MM.1S (cell line): ENCODE data around the gene ASB10.
A peak's percentile ranks its signal among the peaks of the same experiment; 100 is the strongest.

ENCODE experiments used
- DNase-seq: peaks from one replicate; pipeline ENCODE4 v3.0.0-alpha.2; 2015
- H2AFZ ChIP-seq: fragments of 300-600 bp; sonication (generic); 2 replicates; pipeline ENCODE4 v1.6.0; 2016; ENCODE audit warnings: antibody characterized with exemption, low read length
- H3F3A ChIP-seq: fragments of 300-600 bp; sonication (generic); 2 replicates; pipeline ENCODE4 v1.6.1; 2016; ENCODE audit warnings: mild to moderate bottlenecking, antibody characterized with exemption, low read length, moderate library complexity, mixed read lengths; ENCODE audit not compliant: insufficient read depth
- H3K27ac ChIP-seq: fragments of 300-600 bp; sonication (generic); 2 replicates; pipeline ENCODE4 v1.5.1; 2016; ENCODE audit warnings: mild to moderate bottlenecking, low read length
- H3K27me3 ChIP-seq: fragments of 300-600 bp; sonication (generic); replicated peaks from 2 replicates; pipeline ENCODE4 v1.6.0; 2016; ENCODE audit warnings: low read length; ENCODE audit not compliant: insufficient read depth
- H3K36me3 ChIP-seq: fragments of 300-600 bp; sonication (generic); replicated peaks from 2 replicates; pipeline ENCODE4 v1.6.1; 2016; ENCODE audit warnings: mild to moderate bottlenecking, low read length, mixed read lengths; ENCODE audit not compliant: insufficient read depth
- H3K4me1 ChIP-seq: fragments of 300-600 bp; sonication (generic); 2 replicates; pipeline ENCODE4 v1.6.1; 2016; ENCODE audit warnings: low read length, mixed read lengths
- H3K4me2 ChIP-seq: fragments of 300-600 bp; sonication (generic); 2 replicates; pipeline ENCODE4 v1.6.0; 2016; ENCODE audit warnings: low read depth, low read length
- H3K4me3 ChIP-seq: fragments of 300-600 bp; sonication (generic); 2 replicates; pipeline ENCODE4 v1.5.1; 2016; ENCODE audit warnings: low read length, mixed read lengths
- H3K79me2 ChIP-seq: fragments of 300-600 bp; sonication (generic); 2 replicates; pipeline ENCODE4 v1.6.1; 2016; ENCODE audit warnings: mixed run types, low read length, mixed read lengths
- H3K9ac ChIP-seq: fragments of 300-600 bp; sonication (generic); 2 replicates; pipeline ENCODE4 v1.6.1; 2016; ENCODE audit warnings: low read length, mixed read lengths
- H3K9me2 ChIP-seq: fragments of 300-600 bp; sonication (generic); replicated peaks from 2 replicates; pipeline ENCODE4 v1.6.1; 2016; ENCODE audit warnings: mild to moderate bottlenecking, low read length, mixed read lengths; ENCODE audit not compliant: insufficient read depth
- H3K9me3 ChIP-seq: fragments of 300-600 bp; sonication (generic); replicated peaks from 2 replicates; pipeline ENCODE4 v1.6.1; 2016; ENCODE audit warnings: mild to moderate bottlenecking, low read length, mixed read lengths; ENCODE audit not compliant: insufficient read depth
- H4K20me1 ChIP-seq: fragments of 300-600 bp; sonication (generic); 2 replicates; pipeline ENCODE4 v1.6.1; 2016; ENCODE audit warnings: mild to moderate bottlenecking, low read length, moderate library complexity, mixed read lengths; ENCODE audit not compliant: insufficient read depth
- EZH2 ChIP-seq: fragments of 300-600 bp; sonication (generic); optimal IDR thresholded peaks from 2 replicates; pipeline ENCODE3; 2017; ENCODE audit warnings: low read depth, mild to moderate bottlenecking, antibody characterized with exemption, low read length, mixed read lengths
- EZH2phosphoT487 ChIP-seq: fragments of 300-600 bp; sonication (generic); IDR thresholded peaks from 2 replicates; pipeline ENCODE4 v1.6.1; 2018; ENCODE audit warnings: antibody characterized with exemption, low read length
- TF ChIP-seq, protein P1 (sequence below): fragments of 300-600 bp; sonication (generic); IDR thresholded peaks from 2 replicates; pipeline ENCODE4 v1.5.1; 2016; ENCODE audit warnings: antibody characterized with exemption, low read length, mixed read lengths

Gene ASB10

DNA sequence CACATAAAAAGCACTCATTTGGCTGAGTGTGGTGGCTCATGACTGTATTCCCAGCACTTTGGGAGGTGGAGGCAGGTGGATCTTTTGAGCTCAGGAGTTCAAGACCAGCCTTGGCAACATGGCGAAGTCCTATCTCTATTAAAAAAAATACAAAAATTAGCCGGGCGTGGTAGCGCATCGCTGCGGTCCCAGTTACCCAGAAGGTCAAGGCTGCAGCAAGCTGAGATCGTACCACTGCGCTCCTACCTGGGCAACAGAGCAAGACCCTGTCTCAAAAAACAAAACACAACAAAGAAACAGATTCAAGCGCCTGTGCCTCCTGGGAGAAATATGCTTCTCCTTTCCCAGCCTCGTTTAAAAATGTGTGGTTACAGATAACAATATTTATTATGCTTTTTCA is 42.2 kb upstream of the ASB10 start:
- H2AFZ ChIP-seq: no peak overlapping the region
- H3K4me3 ChIP-seq: no peak overlapping the region
- no peaks in the 10 kb centered on the region for H4K20me1 ChIP-seq
- H3K9ac ChIP-seq: no peak overlapping the region
- H3K79me2 ChIP-seq: peaks cover 49% of the 10 kb centered on the region
- no peak overlapping the region for H3K4me2 ChIP-seq
- peaks cover 27% of the 10 kb centered on the region for H3K4me1 ChIP-seq
- no peak for DNase-seq
- no peak for TF ChIP-seq EZH2
- TF ChIP-seq EZH2phosphoT487: no peak
- TF ChIP-seq, protein P1, sequence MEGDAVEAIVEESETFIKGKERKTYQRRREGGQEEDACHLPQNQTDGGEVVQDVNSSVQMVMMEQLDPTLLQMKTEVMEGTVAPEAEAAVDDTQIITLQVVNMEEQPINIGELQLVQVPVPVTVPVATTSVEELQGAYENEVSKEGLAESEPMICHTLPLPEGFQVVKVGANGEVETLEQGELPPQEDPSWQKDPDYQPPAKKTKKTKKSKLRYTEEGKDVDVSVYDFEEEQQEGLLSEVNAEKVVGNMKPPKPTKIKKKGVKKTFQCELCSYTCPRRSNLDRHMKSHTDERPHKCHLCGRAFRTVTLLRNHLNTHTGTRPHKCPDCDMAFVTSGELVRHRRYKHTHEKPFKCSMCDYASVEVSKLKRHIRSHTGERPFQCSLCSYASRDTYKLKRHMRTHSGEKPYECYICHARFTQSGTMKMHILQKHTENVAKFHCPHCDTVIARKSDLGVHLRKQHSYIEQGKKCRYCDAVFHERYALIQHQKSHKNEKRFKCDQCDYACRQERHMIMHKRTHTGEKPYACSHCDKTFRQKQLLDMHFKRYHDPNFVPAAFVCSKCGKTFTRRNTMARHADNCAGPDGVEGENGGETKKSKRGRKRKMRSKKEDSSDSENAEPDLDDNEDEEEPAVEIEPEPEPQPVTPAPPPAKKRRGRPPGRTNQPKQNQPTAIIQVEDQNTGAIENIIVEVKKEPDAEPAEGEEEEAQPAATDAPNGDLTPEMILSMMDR: no peak
- H3K27ac ChIP-seq: no peak overlapping the region
- no peaks in the 10 kb centered on the region for H3K9me3 ChIP-seq
- H3K9me2 ChIP-seq: no peaks in the 10 kb centered on the region
- H3K36me3 ChIP-seq: peaks cover 4% of the 10 kb centered on the region; the same call in 1 of the 2 replicates
- no peaks in the 10 kb centered on the region for H3K27me3 ChIP-seq
- no peaks in the 10 kb centered on the region for H3F3A ChIP-seq

DNA sequence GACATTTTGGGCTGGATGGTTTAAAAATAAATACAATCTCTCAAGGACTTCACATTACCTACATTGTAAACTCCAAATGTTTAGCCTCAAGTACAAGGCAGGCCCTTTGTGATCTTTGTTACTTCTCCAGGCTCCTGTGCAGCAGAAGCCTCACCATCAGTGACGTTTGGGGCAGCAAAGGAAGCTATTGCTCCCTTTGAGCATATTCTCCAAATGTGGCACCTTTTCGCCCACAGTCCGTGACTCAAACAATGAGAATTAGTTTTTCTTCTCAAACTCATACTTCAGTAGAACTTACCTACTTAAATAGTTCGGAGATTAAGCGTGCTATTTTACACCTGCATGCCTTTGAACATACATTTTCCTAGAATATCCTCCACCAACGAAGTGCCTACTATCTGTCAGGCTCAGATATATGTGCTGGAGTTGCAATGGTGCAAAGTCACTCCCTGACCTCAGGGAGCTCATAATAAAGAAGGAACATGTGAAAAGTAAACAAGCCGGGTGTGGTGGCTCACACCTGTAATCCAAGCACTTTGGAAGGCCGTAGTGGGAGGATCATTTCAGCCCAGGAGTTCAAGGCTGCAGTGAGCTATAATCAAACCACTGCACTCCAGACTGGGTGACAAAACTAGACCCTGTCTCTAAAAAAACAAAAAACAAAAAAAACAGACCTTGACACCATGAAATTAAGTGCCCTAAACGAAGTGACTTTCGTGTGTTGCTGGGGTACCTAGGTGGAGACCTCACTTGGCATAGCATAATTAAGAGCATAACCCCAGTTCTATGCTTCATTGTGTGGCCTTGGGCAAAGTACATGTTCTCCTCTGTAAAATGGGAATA is 41.2 kb upstream of the ASB10 start:
- Histone ChIP-seq H3K4me1 (peaks cover 18% of the 10 kb centered on the region), H3K4me3 (peak overlapping the region; percentile 89), H3K36me3 (peaks cover 6% of the 10 kb centered on the region; the same call in 1 of the 2 replicates), H3K9me2 (no peaks in the 10 kb centered on the region), H3K9ac (peak overlapping the region; percentile 62; the same call in 1 of the 2 replicates), H4K20me1 (no peaks in the 10 kb centered on the region), H3K9me3 (no peaks in the 10 kb centered on the region), H3K27ac (no peak overlapping the region), H3K4me2 (peak overlapping the region; percentile 67), H3K79me2 (peaks cover 39% of the 10 kb centered on the region), H2AFZ (peak overlapping the region; percentile 81), H3K27me3 (no peaks in the 10 kb centered on the region), H3F3A (no peaks in the 10 kb centered on the region)
- DNase-seq: no peak
- no peak for TF ChIP-seq EZH2
- no peak for TF ChIP-seq EZH2phosphoT487
- TF ChIP-seq, protein P1: no peak

DNA sequence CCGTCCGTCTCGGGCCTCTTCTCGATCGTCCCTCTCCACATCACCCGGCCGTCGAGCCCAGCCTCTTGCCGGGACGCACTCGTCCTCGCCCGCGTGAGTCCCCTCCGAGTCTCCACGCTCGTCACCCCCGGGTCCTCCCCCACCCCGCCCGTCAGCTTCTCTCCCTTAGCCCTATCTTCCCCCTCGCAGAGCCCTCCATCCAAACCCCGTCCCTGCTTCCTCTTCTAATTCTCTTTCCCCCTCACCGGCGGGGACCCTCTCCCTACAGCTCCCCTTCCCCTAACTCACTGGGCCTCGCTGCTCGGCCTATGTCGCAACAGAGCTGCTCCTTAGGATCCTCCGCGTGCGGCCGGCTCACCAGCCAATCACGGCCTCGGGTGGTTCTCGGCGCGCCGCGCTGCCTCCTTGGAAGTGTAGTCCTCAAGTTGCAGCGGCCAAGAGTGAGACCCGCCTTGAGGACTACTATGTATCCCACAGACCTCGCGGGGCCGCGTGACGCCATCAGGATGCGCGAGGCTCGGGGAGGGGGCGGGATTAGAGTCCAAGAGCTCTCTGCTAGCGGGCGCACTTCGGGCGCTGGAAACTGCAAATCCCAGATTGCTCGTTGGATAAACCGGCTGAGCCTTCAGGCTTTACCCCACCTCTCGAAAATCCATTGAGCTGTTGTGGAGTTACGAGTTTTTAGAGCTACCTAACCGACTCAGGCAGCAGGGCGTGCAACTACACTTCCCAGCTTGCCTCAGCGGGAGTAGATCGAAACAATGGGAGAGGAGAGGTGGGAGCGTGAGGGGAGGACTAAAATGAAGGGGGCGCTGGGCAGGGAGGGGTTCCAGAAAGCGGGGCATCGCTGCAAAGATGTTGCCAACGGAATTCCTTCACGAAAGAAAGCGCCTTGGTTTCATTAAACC is 40.1 kb upstream of the ASB10 start, which contains the start of gene ABCF2:
TSS of gene ABCF2 (minus strand) at position 331 of the 908 bp plus-strand sequence. CDS start 747 bp downstream, outside the sequence.
- Histone ChIP-seq H3K9me3 (no peaks in the 10 kb centered on the region), H3K4me2 (peak within 1 kb of the TSS; percentile 95), H3K9ac (peak within 1 kb of the TSS; percentile 62), H3K79me2 (peaks cover 28% of the 10 kb centered on the region), H3K27me3 (no peaks in the 10 kb centered on the region), H2AFZ (peak within 1 kb of the TSS; percentile 84), H4K20me1 (no peaks in the 10 kb centered on the region), H3K9me2 (no peaks in the 10 kb centered on the region), H3K36me3 (peaks cover 9% of the 10 kb centered on the region; the same call in 1 of the 2 replicates), H3K27ac (no peak within 1 kb of the TSS), H3K4me1 (peaks cover 18% of the 10 kb centered on the region), H3K4me3 (peak within 1 kb of the TSS; percentile 89), H3F3A (no peaks in the 10 kb centered on the region)
- TF ChIP-seq EZH2 (no peak), EZH2phosphoT487 (no peak)
- TF ChIP-seq, protein P1: no peak
- peak; percentile 100 for DNase-seq
